HG03439 (cell line): Measurements from ENCODE around the gene SELENOK.
"Not testable (repeated sequence)": the region's sequence is repeated elsewhere in the genome, so short reads cannot be mapped to it uniquely, and the experiment has no call there.

Experiments
- ATAC-seq: cut with Tn5 transposase; IDR thresholded peaks from one replicate; pipeline ENCODE4 v1.9.1; 2021; ENCODE audit warnings: mild to moderate bottlenecking, moderate library complexity; ENCODE audit not compliant: unreplicated experiment

The SELENOK gene

GRCh38 chr3:53891497-53892285 is at the start of gene SELENOK:
Gene SELENOK, minus strand, starts transcription at chr3:53891859.
- ATAC-seq, result peak; percentile 99

- ATAC-seq, result no peak
These were observed 49.5 kb upstream of the SELENOK start for GRCh38 chr3:53941184-53941583.

GRCh38 chr3:53940623-53941022 is 49.0 kb upstream of the SELENOK start:
- ATAC-seq, result no peak

- ATAC-seq, result no peak
These were observed 48.2 kb upstream of the SELENOK start for GRCh38 chr3:53939813-53940212.

- ATAC-seq, result no peak
These were observed 47.5 kb upstream of the SELENOK start for GRCh38 chr3:53939086-53939582.

- ATAC-seq, result no peak
These were observed 47.0 kb upstream of the SELENOK start for GRCh38 chr3:53938645-53939044.

- no peak for ATAC-seq
These were observed 44.7 kb upstream of the SELENOK start for GRCh38 chr3:53936347-53936746.

- no peak for ATAC-seq
These were observed 43.7 kb upstream of the SELENOK start for GRCh38 chr3:53935283-53935901.

GRCh38 chr3:53927208-53927872 is 35.7 kb upstream of the SELENOK start:
- not testable (repeated sequence) for ATAC-seq

GRCh38 chr3:53921296-53921695 is 29.6 kb upstream of the SELENOK start:
- ATAC-seq, result no peak

GRCh38 chr3:53919741-53920140 is 28.1 kb upstream of the SELENOK start:
- no peak for ATAC-seq

GRCh38 chr3:53913401-53913800 is 21.7 kb upstream of the SELENOK start:
- ATAC-seq, result no peak

GRCh38 chr3:53902711-53903110 is 11.1 kb upstream of the SELENOK start:
- no peak for ATAC-seq

GRCh38 chr3:53902067-53902466 is 10.4 kb upstream of the SELENOK start:
- no peak for ATAC-seq

- ATAC-seq, result no peak
These were observed 9.1 kb upstream of the SELENOK start for GRCh38 chr3:53900666-53901331.

GRCh38 chr3:53899750-53900149 is 8.1 kb upstream of the SELENOK start:
- ATAC-seq, result no peak

- no peak for ATAC-seq
These were observed 603 bp upstream of the SELENOK start for GRCh38 chr3:53892286-53892637.

GRCh38 chr3:53890726-53891475 is 758 bp downstream of the SELENOK start:
- ATAC-seq, result no peak

- ATAC-seq, result no peak
These were observed 3.4 kb downstream of the SELENOK start for GRCh38 chr3:53888232-53888631.

- no peak for ATAC-seq
These were observed 4.2 kb downstream of the SELENOK start for GRCh38 chr3:53887446-53887845.

GRCh38 chr3:53885239-53885638 is 6.4 kb downstream of the SELENOK start:
- ATAC-seq, result no peak
